ENCODE measurements around the gene ERC2.

Gene ERC2

DNA sequence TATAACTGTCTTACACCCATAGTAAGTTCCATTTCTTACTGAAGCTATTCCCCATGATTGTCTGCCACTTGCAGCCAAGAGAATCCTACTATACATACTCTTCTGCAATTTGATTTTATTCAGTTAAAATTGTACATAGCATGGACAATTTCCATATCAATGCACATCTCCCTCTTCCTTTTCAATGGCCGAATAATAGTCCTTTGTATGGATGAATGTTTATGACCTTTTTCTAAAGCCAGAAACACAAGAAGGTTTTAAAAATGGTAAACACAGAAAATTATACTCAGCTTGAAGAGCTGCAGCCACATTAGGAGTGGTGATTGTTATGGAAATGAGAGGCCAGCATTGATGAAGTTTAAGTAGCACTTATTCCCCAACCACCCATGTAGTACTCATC, 8.5 kb upstream of the ERC2 start:
- TF ChIP-seq CREB1 (IDR thresholded peaks at IDR 0.05; ENCODE audit: low read depth) = no peak
- no peak for TF ChIP-seq YY1 (IDR thresholded peaks at IDR 0.05; ENCODE audit: low read depth)
- no peak for TF ChIP-seq EGR1 (IDR thresholded peaks at IDR 0.05)
- no peak for TF ChIP-seq CEBPB (IDR thresholded peaks at IDR 0.05)
- no peak for TF ChIP-seq FOXM1 (IDR thresholded peaks at IDR 0.05; ENCODE audit: borderline replicate concordance, low read depth)
- no peak for TF ChIP-seq RAD21 (IDR thresholded peaks at IDR 0.05; ENCODE audit: low read depth)
- TF ChIP-seq TCF12 (IDR thresholded peaks at IDR 0.05; ENCODE audit: low read depth) = no peak
- TF ChIP-seq TEAD4 (IDR thresholded peaks at IDR 0.05) = no peak
- no peak for TF ChIP-seq ZBTB7A (IDR thresholded peaks at IDR 0.05; ENCODE audit: low read depth)
- TF ChIP-seq USF1 (IDR thresholded peaks at IDR 0.05) = no peak
- no peak for TF ChIP-seq TAF1 (IDR thresholded peaks at IDR 0.05; ENCODE audit: low read depth)
- no peak for TF ChIP-seq NFIC (IDR thresholded peaks at IDR 0.05)
- TF ChIP-seq, protein P1, sequence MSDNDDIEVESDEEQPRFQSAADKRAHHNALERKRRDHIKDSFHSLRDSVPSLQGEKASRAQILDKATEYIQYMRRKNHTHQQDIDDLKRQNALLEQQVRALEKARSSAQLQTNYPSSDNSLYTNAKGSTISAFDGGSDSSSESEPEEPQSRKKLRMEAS (IDR thresholded peaks at IDR 0.05) = no peak
- TF ChIP-seq EP300 (IDR thresholded peaks at IDR 0.05; ENCODE audit: borderline replicate concordance) = no peak
- TF ChIP-seq, protein P2, sequence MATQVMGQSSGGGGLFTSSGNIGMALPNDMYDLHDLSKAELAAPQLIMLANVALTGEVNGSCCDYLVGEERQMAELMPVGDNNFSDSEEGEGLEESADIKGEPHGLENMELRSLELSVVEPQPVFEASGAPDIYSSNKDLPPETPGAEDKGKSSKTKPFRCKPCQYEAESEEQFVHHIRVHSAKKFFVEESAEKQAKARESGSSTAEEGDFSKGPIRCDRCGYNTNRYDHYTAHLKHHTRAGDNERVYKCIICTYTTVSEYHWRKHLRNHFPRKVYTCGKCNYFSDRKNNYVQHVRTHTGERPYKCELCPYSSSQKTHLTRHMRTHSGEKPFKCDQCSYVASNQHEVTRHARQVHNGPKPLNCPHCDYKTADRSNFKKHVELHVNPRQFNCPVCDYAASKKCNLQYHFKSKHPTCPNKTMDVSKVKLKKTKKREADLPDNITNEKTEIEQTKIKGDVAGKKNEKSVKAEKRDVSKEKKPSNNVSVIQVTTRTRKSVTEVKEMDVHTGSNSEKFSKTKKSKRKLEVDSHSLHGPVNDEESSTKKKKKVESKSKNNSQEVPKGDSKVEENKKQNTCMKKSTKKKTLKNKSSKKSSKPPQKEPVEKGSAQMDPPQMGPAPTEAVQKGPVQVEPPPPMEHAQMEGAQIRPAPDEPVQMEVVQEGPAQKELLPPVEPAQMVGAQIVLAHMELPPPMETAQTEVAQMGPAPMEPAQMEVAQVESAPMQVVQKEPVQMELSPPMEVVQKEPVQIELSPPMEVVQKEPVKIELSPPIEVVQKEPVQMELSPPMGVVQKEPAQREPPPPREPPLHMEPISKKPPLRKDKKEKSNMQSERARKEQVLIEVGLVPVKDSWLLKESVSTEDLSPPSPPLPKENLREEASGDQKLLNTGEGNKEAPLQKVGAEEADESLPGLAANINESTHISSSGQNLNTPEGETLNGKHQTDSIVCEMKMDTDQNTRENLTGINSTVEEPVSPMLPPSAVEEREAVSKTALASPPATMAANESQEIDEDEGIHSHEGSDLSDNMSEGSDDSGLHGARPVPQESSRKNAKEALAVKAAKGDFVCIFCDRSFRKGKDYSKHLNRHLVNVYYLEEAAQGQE (IDR thresholded peaks at IDR 0.05; ENCODE audit: low read depth) = no peak

DNA sequence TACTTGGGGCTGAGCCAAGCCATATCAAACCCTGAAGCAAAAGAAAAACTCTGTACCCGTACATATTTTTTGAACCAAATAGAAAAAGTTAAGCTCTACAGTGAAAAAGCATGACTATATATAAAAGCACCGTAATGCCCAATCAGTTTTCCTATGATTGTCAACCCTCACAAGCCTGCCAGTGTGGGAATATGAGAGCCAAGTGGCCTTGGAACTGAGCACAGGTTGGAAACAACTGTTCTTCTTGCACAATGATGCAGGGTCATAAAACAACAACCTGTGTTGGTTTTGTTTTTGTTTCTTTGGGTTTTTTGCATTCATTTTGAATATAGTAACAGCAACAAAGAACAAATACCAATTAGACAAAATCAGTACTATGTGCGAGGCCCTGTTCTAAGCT, 3.5 kb upstream of the ERC2 start:
- no peak for TF ChIP-seq USF1 (IDR thresholded peaks at IDR 0.05)
- TF ChIP-seq RAD21 (IDR thresholded peaks at IDR 0.05; ENCODE audit: low read depth) = no peak
- no peak for TF ChIP-seq CEBPB (IDR thresholded peaks at IDR 0.05)
- TF ChIP-seq, protein P1 (IDR thresholded peaks at IDR 0.05) = no peak
- TF ChIP-seq TCF12 (IDR thresholded peaks at IDR 0.05; ENCODE audit: low read depth) = no peak

DNA sequence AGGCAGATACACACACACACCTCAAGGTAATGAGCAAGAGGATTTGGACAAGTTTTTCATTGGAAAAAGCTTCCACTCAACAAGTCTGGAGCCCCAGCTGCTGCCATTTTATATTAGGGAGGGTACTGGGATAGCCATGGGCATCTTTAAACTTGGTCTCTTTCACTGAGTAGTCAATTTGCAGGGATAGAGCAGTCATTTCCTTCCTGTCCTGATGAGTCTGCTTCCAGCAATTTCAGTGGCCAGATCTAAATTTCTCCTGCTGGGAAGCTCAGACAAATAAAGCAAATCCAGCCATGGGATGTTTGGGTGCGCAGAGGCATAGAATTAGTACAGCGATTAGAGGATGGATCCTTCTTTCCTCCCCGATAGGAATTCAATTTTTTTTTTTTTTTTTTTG, 874 bp upstream of the ERC2 start:
- TF ChIP-seq USF1 (IDR thresholded peaks at IDR 0.05) (no peak), CREB1 (IDR thresholded peaks at IDR 0.05; ENCODE audit: low read depth) (no peak), TEAD4 (IDR thresholded peaks at IDR 0.05) (no peak), ZBTB7A (IDR thresholded peaks at IDR 0.05; ENCODE audit: low read depth) (no peak), EP300 (IDR thresholded peaks at IDR 0.05; ENCODE audit: borderline replicate concordance) (no peak), NFIC (IDR thresholded peaks at IDR 0.05) (no peak), CEBPB (IDR thresholded peaks at IDR 0.05) (no peak), RAD21 (IDR thresholded peaks at IDR 0.05; ENCODE audit: low read depth) (no peak), EGR1 (IDR thresholded peaks at IDR 0.05) (no peak), TAF1 (IDR thresholded peaks at IDR 0.05; ENCODE audit: low read depth) (no peak), TCF12 (IDR thresholded peaks at IDR 0.05; ENCODE audit: low read depth) (no peak), FOXM1 (IDR thresholded peaks at IDR 0.05; ENCODE audit: borderline replicate concordance, low read depth) (no peak), YY1 (IDR thresholded peaks at IDR 0.05; ENCODE audit: low read depth) (no peak)
- TF ChIP-seq, protein P1 (IDR thresholded peaks at IDR 0.05) = no peak
- TF ChIP-seq, protein P2 (IDR thresholded peaks at IDR 0.05; ENCODE audit: low read depth) = no peak

DNA sequence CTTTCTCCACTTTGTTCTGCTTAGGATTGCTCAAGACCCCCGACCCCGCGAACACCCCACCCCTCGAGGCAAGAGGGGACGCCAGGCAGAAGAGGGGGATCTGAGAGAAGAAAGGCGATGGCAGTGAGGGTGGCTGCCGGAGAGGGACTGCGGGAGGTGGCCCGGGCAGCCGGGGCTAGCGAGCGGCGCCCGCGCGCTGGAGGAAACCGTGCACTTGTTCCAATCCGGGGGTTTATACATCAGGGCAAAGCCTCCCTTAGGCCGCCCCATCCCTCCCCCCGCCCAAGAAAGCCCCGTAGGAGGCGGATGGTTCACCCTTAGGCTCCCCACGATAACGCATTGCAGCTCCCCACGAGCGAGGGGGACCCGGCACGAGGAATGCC, 475 bp downstream of the ERC2 start:
- TF ChIP-seq, protein P1 (IDR thresholded peaks at IDR 0.05) = no peak
- TF ChIP-seq EGR1 (IDR thresholded peaks at IDR 0.05) = no peak
- TF ChIP-seq CREB1 (IDR thresholded peaks at IDR 0.05; ENCODE audit: low read depth) = no peak
- TF ChIP-seq ZBTB7A (IDR thresholded peaks at IDR 0.05; ENCODE audit: low read depth) = no peak

DNA sequence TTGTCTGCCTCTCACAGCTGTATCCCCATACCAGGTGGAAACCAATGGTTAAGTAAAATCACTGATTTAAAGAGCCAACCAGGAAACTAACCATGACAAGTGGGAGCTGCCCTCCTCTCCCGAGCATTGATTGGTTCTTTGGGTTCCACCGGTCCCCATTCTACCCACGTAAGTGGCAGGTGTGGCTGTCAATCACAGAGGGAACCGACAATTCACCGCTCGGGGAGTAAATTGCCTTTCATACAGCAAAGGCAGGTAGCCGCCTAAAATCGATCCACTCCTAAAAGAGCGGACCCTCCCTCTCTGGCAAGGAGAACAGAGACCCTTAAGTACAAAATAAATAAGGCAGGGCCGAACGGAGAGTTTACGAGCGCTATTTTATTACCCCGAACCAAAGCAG, 1.2 kb downstream of the ERC2 start:
- TF ChIP-seq, protein P1 (IDR thresholded peaks at IDR 0.05) = no peak
- TF ChIP-seq YY1 (IDR thresholded peaks at IDR 0.05; ENCODE audit: low read depth) (no peak), NFIC (IDR thresholded peaks at IDR 0.05) (no peak)

- TF ChIP-seq ZBTB7A (IDR thresholded peaks at IDR 0.05; ENCODE audit: low read depth) = no peak
- TF ChIP-seq EP300 (IDR thresholded peaks at IDR 0.05; ENCODE audit: borderline replicate concordance) = no peak
- no peak for TF ChIP-seq FOXM1 (IDR thresholded peaks at IDR 0.05; ENCODE audit: borderline replicate concordance, low read depth)
- no peak for TF ChIP-seq TEAD4 (IDR thresholded peaks at IDR 0.05)
- TF ChIP-seq EGR1 (IDR thresholded peaks at IDR 0.05) = no peak
- no peak for TF ChIP-seq YY1 (IDR thresholded peaks at IDR 0.05; ENCODE audit: low read depth)
Observed at GRCh38 chr3:56459719-56460118, 8.5 kb downstream of the ERC2 start.

All from Ishikawa (cell line).